ENCODE data around the gene RAD18.

The RAD18 gene

DNA sequence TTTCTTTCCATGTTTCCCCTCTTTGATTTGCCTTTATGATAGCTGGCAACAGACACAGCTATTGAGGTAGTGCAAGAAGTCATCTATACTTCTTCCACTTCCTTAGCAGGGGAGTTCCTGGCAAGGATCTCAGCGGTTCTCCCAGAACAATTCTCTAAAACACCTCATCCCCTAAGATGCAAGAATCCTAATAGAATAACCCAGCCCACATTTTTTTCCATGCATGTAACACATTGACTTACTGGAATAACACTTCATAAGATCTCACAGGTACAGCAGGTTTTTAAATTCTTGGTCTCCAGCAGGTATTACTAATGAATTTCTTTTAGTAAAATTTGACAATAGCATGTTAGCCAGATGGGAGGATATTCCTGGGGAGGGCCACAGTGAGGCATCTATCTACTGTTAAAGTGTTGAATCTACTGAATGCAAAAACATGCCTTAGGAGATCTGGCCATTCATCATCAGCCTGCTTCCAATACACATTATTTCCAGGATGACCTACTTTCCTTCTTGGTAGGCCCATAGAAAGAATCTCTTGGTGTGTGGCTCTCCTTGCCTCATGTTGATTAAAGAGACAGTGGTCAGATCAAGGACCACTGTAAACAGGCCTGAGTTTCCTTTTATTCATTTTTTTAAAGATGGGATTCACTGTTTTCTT lies 78.5 kb downstream of the RAD18 start:
- ChIA-PET POLR2A (no interaction called here), CTCF (interaction anchor here (1.6 to 4.9 kb wide), 2 partner anchors 9 to 10 kb away, joined by 4 to 25 read pairs; no protein-coding TSS in a partner anchor)
- DNase-seq (ENCODE audit: extremely low spot score) = no peak
- TF ChIP-seq, protein P1, sequence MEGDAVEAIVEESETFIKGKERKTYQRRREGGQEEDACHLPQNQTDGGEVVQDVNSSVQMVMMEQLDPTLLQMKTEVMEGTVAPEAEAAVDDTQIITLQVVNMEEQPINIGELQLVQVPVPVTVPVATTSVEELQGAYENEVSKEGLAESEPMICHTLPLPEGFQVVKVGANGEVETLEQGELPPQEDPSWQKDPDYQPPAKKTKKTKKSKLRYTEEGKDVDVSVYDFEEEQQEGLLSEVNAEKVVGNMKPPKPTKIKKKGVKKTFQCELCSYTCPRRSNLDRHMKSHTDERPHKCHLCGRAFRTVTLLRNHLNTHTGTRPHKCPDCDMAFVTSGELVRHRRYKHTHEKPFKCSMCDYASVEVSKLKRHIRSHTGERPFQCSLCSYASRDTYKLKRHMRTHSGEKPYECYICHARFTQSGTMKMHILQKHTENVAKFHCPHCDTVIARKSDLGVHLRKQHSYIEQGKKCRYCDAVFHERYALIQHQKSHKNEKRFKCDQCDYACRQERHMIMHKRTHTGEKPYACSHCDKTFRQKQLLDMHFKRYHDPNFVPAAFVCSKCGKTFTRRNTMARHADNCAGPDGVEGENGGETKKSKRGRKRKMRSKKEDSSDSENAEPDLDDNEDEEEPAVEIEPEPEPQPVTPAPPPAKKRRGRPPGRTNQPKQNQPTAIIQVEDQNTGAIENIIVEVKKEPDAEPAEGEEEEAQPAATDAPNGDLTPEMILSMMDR (IDR thresholded peaks at IDR 0.05; ENCODE audit: control extremely low read depth, extremely low read depth, low read depth, missing control alignments) = no peak

DNA sequence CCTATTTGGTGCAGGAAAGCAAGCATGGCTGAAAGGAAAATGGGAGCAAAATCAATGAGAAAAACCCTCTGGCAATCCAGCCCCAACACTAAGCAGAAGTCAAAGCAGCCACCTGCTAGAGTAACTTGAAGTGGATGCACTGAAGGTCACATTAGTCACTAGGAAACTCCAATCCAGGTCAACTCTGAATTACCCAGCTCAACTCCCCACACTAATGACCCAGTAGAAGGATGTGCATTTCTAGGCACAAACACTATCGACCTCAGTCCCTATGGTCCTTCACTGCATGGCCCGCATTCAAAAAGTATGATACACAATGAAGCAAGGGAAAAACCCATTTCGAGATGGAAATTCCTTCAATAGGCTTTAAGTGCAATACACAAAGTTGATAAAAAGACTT lies 80.6 kb downstream of the RAD18 start:
- CTCF ChIA-PET = interaction anchor here (1.5 to 1.6 kb wide), 2 partner anchors 10 to 17 kb away, joined by 3 read pairs; no protein-coding TSS in a partner anchor
- POLR2A ChIA-PET = no interaction called here
- TF ChIP-seq, protein P1 (IDR thresholded peaks at IDR 0.05; ENCODE audit: control extremely low read depth, extremely low read depth, low read depth, missing control alignments) = no peak
- no peak for DNase-seq (ENCODE audit: extremely low spot score)

DNA sequence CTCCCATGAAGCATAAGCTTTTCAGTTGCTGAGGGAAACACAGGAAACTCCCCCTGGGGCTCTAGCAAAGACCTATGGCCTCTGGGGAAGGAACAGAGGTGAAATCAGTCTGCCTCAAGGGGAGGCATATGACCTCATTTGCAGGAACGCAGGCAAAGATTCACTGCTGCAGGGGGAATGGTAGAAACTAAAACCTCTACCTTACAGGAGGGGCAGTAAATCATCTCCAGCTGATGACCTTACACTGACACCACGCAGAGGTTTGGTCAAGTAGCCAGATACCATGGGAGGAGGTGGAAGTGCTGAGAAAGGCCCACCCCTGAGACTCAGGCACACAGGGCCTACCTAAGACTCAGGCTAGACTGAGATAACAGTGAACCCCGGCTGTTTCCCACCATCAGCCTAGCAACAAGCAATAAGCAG lies 81.1 kb downstream of the RAD18 start:
- ChIA-PET CTCF (interaction anchor here (0.7 to 1.6 kb wide), 3 partner anchors 9 to 16 kb away, joined by 3 read pairs; no protein-coding TSS in a partner anchor), POLR2A (no interaction called here)
- DNase-seq (ENCODE audit: extremely low spot score) = peak; percentile 37
- TF ChIP-seq, protein P1 (IDR thresholded peaks at IDR 0.05; ENCODE audit: control extremely low read depth, extremely low read depth, low read depth, missing control alignments) = no peak

DNA sequence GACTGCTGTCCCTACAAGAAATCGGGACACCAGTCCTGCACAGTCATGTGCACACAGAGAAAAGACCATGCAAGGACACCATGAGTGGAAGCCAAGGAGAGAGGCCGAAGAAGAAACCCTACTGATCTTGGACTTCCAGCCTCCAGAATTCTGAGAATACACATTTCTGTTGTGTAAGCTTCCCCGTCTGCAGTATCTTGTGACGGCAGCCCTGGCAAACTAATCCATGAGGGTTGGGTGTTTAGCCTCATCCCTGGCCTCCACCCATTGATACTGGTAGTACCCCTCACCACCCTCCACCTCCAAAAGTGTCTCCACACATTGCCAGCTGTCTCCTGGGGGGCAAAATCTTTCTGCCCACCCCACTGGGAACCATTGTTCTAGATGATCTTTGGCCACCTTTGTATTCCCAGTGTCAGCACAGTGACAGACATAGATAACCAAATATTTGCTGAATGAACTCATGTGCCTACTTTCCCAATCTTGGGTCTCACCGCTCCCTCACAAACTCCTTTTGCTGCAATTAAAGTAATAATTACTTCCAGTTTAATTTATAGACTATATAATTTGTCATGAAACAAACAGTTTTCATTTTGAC lies 83.8 kb downstream of the RAD18 start:
- POLR2A ChIA-PET = no interaction called here
- CTCF ChIA-PET = no interaction called here
- DNase-seq (ENCODE audit: extremely low spot score) = no peak
- TF ChIP-seq, protein P1 (IDR thresholded peaks at IDR 0.05; ENCODE audit: control extremely low read depth, extremely low read depth, low read depth, missing control alignments) = no peak

DNA sequence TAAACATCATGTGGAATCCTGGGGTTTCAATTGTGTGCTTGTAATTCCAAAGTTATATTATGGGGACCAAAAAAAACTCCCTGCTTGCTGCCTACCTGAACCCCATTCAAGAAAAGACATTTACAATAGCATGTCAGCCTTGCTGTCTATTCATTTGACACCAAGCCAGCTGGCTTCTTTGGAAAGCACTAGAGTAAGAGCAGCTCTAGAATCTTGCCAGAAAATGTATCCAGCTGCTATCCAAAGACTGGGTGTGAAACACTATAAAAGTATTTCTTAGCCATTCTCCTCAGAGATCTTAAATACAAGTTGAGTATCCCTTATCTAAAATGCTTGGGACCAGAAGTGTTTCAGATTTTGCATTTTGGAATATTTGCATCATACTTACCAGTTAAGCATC lies 87.4 kb downstream of the RAD18 start:
- CTCF ChIA-PET = interaction anchor here (4.9 kb wide), 1 partner anchor 12 kb away, joined by 25 read pairs; no protein-coding TSS in a partner anchor
- DNase-seq (ENCODE audit: extremely low spot score) = no peak
- TF ChIP-seq, protein P1 (IDR thresholded peaks at IDR 0.05; ENCODE audit: control extremely low read depth, extremely low read depth, low read depth, missing control alignments) = no peak
- POLR2A ChIA-PET = no interaction called here

DNA sequence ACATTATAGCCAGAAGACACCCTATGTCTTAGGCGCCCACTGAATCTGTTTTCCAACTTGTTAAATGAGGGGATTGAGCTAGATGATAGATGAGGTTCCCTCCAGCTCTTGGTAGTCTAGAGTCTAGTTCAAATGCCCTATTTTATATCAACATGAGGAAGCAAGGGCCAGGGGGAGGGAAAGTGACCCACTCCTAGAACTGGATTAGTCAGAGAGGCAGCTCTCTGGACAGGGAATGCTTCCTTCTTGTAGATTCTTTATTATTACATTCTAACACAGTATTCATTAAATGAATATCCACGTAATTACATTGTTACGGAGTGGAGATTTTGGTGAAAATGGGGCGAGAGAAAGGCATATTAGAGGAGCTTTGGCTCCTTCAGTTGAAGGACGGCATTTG lies 89.5 kb downstream of the RAD18 start:
- POLR2A ChIA-PET = no interaction called here

More for the DNA sequence above, 89.5 kb downstream of the RAD18 start:
- no peak for DNase-seq (ENCODE audit: extremely low spot score)
- TF ChIP-seq, protein P1 (IDR thresholded peaks at IDR 0.05; ENCODE audit: control extremely low read depth, extremely low read depth, low read depth, missing control alignments) = no peak
- CTCF ChIA-PET = interaction anchor here (0.8 to 4.9 kb wide), 6 partner anchors 8 to 104 kb away, joined by 3 to 25 read pairs (median 4); partner anchors contain the start of gene OXTR
